COLO668 (cell line): ENCODE measurements around the gene NR1H2.
"Not testable (repeated sequence)": the region's sequence is repeated elsewhere in the genome, so short reads cannot be mapped to it uniquely, and the experiment has no call there.

Source experiments
- DNase-seq: peaks from one replicate; lab custom pipeline; 2025; ENCODE audit not compliant: unreplicated experiment; lab: John Stamatoyannopoulos, UW

NR1H2 gene

GRCh38 chr19:50344661-50345318 lies 31.5 kb upstream of the NR1H2 start:
- no peak for DNase-seq

GRCh38 chr19:50347089-50347581 lies 29.1 kb upstream of the NR1H2 start:
- not testable (repeated sequence) for DNase-seq

GRCh38 chr19:50349277-50350057 lies 26.8 kb upstream of the NR1H2 start:
- DNase-seq = no peak

GRCh38 chr19:50352242-50352641 lies 24.0 kb upstream of the NR1H2 start:
- DNase-seq = no peak

GRCh38 chr19:50353487-50353880 lies 22.8 kb upstream of the NR1H2 start:
- DNase-seq = not testable (repeated sequence)

GRCh38 chr19:50356691-50357177 lies 19.5 kb upstream of the NR1H2 start:
- no peak for DNase-seq

GRCh38 chr19:50357178-50358100 lies 18.8 kb upstream of the NR1H2 start:
- peak; percentile 52 for DNase-seq

GRCh38 chr19:50358483-50359327 lies 17.6 kb upstream of the NR1H2 start:
- DNase-seq = no peak

GRCh38 chr19:50359328-50359818 lies 16.9 kb upstream of the NR1H2 start:
- DNase-seq = no peak

- DNase-seq = no peak
Observed at GRCh38 chr19:50361290-50362029, 14.8 kb upstream of the NR1H2 start.

GRCh38 chr19:50362030-50362412 lies 14.2 kb upstream of the NR1H2 start:
- no peak for DNase-seq

GRCh38 chr19:50362656-50363424 lies 13.4 kb upstream of the NR1H2 start:
- no peak for DNase-seq

GRCh38 chr19:50365434-50366306 lies 10.6 kb upstream of the NR1H2 start, which contains the start of gene NAPSA:
NAPSA (minus strand) TSS chr19:50365639; CDS start chr19:50365621, 18 bp downstream.
- DNase-seq = no peak

- peak; percentile 76 for DNase-seq
Observed at GRCh38 chr19:50368649-50369570, 7.3 kb upstream of the NR1H2 start.

- no peak for DNase-seq
Observed at GRCh38 chr19:50371914-50372475, 4.3 kb upstream of the NR1H2 start.

GRCh38 chr19:50377051-50377461 lies 799 bp downstream of the NR1H2 start:
- peak; percentile 47 for DNase-seq
